Hepatic stellate cell (primary cell): ENCODE measurements around the gene LARP4B.

ENCODE experiments used
- DNase-seq: peaks from one replicate; pipeline ENCODE4 v3.0.0; 2011; ENCODE audit warnings: low spot score

The LARP4B gene

DNA sequence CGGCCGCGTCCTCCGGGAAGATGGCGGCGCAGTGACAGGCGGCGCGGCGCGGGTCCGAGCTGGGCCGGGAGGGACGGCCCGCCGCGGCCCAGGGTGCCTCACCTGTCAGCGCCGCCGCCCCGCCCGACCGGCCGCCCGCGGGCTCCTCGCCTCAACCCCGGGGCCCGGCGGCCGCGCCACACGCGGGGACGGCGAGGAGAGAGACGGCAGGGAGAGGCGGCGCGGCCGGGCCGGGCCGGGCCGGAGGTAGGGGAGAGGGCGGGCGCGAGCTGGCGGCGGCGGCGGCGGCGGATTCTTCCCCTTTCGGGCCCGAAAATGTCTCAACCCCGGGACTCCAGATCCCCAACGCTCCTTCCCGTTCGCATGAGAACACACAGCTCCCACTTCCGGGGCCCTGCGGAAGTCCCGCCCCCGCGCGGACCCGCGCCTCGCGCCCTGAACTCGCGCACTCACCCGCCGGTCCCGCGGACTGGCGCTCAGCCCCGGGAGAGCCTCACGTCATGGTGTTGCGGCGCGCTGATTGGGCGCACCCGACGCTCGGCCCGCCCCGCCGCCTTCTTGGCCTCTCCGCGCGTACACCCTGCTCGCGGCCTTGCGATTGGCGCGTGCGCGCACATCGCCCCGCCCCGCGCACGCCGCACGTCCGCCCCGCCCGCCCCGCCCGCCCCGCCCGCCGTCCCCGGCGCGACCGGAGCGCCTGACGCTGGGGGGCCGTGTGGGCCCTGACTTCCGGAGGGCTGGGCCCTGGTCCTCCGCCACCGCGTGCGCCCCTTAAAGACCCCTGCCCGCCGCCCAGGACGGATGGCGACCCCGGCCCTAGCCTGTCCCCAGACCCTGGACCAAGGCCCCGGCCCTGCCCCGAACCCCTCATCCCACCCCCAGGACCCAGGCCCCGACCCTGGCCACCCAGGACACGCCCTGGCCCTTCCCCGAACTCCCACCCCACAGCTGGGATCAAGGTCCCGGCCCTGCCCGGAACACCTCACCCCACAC is at the start of gene LARP4B:
Gene LARP4B (minus strand): TSS at position 380 of the 993 bp plus-strand sequence. CDS start 45,984 bp downstream, outside the sequence.
- DNase-seq, result peak; percentile 99

DNA sequence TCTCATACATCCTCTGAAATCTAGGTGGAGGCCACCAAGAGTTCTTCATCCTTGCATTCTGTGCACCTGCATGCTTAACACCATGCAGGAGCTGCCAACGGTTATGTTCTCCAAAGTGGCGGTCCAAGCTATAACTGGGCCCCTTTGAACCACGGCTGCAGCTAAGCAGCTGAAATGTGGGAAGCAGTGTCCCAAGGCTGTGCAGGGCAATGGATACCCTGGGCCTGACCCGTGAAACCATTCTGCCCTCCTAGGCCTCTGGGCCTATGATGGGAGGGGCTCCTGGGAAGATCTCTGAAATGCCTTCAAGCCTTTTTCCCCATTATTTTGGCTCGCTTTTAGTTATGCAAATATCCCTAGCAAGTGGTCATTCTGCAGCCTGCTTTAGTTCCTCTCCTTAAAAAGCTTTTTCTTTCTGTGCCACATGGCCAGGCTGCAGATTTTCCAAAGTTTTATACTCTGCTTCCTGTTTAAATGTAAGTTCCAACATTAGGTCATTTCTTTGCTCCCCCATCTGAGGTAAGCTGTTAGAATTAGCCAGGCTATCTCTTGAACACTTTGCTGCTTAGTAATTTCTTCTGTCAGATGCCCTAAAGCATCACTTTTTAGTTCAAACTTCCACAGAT is 49.1 kb upstream of the LARP4B start:
- no peak for DNase-seq

DNA sequence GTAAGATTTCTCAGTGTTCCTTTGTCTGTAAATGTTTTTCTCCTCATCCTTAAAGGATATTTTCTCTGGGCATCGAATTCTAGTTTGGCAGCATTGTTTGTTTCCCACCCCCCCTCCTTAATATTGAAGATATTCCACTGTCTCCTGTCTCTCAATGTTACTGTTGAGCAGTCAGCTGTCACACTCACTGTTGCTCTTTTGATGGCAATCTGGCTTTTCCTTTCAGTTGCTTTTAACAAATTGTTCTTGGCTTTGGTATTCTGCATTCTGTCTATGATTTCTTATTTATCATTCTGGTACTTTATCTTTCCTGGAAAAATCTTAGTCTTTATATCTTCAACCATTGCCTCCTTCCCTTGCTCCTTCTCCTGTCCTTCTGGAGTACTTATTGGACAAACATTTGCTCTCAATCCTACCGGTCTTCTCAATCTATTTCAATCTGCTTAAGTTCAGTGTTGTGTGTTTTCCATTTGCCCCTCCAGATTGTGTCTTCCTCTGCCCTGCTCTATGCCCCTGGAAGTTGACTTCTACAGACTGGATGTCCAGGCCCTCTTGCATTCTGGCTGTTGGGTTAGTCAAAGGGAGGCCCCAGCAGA is 47.4 kb upstream of the LARP4B start:
- no peak for DNase-seq

- DNase-seq, result no peak
Measured at GRCh38 chr10:976316-976715, 44.8 kb upstream of the LARP4B start.

- no peak for DNase-seq
Measured at GRCh38 chr10:974785-975074, 43.2 kb upstream of the LARP4B start.

DNA sequence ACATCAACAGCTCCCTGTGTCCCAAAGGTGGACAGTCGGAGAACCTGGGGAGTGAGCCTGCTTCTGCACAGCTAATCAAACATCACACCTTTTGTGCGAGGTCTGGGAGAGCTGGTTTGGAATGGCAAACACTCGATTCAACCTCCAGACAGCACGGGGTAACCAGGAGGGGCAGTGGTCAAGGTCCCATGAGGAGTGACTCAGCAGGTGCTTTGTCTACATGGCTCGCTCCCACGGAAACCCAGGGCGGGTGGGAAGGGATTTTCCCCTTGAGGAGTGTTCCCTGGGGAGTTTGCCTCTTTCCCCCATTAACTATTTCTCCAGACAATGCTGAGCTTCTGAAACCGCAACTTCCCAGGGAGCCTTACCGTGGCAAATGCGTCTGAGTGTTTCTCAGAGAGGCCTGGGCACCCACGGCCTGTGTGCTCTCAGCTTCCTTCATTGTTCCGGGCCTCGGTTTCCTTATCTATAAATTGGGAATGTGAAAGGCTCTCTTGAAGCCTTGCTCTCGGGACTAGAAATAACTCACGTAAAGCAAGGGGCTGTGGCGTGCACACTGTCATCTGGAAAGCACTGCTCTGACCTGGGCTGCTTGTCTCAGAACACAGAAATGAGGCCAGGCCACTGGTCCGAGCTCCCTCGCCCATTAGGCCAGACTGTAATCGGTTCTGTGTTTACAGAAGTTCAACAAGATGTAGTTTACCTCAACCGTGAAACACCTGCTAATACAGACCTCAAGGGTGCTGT is 42.7 kb upstream of the LARP4B start:
- no peak for DNase-seq

- no peak for DNase-seq
Measured at GRCh38 chr10:972763-973162, 41.3 kb upstream of the LARP4B start.

- no peak for DNase-seq
Measured at GRCh38 chr10:971613-972012, 40.1 kb upstream of the LARP4B start.

GRCh38 chr10:971150-971542 is 39.6 kb upstream of the LARP4B start:
- no peak for DNase-seq

GRCh38 chr10:970311-971149 is 39.0 kb upstream of the LARP4B start:
- DNase-seq, result peak; percentile 34

DNA sequence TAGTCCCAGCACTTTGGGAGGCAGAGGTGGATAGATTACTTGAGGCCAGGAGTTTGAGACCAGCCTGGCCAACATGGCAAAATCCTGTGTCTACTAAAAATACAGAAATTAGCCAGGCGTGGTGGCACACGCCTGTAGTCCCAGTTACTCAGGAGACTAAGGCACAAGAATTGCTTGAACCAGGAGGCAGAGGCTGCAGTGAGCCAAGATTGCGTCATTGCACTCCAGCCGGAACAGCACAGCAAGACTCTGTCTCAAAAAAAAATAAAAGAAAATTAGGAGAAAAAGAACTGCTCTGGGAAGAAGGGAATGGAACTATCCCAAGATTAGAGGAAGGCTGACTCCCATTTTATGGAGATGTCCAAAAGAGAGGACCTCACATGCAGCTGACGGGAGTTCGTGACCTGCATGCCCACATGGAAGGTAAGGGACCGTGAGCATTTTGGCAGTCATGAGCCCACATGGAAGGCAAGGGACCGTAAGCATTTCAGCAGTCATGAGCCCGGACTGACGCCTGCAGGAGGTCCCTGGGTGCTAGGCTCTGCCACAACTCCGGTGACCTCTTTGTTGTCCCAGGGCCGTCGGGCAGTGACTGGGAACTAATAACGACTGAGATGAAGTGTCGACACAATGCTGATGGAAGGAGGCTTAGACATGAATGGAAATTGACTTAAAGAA is 38.1 kb upstream of the LARP4B start:
- no peak for DNase-seq

- no peak for DNase-seq
Measured at GRCh38 chr10:968546-969199, 37.2 kb upstream of the LARP4B start.

DNA sequence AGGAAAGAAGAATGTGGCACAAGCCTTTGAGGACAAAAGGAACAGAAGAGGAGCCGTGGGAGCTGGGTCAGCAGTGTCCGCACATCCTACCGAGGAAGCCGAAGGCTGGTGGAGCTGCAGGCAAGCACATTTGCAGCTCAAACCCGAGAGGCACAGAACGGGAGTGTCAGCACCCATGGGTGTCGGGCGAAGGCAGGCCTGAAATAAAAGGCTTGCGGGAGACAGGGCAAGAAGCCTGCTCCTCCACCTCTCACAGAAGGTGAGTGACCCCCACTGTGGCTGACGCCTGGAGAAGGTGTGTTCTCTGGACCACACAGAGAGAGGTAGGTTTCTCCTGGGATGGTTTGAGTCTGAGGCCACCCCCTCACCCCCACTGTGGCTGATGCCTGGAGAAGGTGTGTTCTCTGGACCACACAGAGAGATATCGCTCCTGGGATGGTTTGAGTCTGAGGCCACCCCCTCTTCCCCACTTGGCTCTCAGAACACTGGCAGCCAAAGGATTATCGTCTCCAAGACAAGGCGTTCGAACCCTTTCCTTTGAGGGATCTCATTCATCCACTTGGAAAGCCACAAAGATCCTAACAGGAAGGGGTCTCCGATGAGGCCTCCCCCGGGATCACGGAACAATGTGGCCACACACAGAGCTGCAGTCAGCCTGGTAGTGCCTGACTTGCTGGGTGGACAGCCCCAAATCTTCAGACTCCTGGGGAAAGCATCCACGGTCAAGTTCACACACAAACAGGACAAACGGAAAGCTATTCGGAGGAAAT is 35.1 kb upstream of the LARP4B start:
- no peak for DNase-seq

DNA sequence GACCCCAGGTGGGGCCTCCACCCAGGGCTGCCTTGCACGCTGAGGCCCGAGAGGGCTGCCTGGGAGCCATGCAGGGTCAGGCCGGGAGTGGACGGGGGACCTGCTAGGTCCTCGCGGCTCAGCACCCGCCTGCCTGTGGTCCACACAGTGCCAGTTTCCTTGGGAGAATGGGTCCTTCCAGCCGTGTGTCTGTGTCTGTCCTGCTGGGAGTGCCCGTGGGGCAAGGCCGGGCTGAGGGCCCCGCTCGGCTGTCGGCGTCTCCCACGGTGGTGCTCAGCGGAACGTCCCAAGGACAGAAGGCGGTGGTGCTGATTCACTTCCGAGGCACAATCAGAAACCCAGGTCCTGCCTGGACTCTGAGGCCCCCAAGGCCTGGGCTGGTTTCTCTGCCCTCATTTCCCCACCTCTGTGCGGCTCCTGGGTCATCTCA is 33.5 kb upstream of the LARP4B start:
- DNase-seq, result no peak

DNA sequence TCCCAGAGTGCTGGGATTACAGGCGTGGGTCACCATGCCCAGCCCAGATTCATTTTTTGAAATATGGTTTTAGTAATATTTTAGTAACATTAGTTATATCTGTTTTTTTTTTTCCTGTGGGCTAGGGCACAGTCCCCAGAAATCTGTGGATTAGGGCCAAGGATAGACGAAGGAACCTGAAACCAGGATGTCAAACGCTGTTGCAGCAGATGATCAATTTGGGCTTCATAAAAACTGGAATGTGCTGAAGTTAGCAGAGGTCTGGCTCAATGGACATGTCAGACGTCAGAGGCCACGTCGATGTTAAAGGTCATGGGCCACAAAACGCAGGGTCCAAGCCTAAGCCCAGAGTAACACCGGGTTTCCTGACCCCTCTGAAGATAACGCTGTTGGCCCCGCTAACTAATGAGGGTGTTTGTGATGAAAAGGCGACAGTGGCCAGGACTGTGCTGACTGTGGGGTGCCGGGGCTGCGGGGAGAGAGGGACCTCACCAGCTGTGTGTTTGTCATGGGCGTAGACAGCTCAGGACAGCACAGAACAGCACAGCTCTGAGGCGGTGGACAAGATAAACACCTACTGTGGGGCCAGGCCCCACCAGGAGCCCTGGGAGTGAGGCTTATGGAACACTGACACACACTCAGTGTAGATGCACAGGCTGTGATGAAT is 32.9 kb upstream of the LARP4B start:
- peak; percentile 44 for DNase-seq

DNA sequence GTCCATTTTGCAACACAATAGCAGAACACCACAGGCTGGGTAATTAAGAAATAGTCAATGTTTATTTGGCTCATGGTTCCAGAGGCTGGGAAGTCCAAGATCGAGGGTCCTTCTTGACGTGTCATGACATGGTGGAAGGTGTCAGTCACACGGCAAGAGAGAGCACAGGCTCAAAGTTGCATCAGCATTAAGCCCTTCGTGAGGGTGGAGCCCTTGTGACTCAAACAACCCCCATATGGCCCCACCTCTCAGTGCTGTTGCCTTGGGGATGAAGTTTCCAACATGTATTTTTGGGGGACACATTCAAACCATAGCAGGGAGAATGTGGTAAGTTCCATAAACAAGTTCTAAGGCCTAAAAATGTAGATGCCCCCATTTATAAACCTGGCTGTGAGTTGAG is 32.1 kb upstream of the LARP4B start:
- no peak for DNase-seq

DNA sequence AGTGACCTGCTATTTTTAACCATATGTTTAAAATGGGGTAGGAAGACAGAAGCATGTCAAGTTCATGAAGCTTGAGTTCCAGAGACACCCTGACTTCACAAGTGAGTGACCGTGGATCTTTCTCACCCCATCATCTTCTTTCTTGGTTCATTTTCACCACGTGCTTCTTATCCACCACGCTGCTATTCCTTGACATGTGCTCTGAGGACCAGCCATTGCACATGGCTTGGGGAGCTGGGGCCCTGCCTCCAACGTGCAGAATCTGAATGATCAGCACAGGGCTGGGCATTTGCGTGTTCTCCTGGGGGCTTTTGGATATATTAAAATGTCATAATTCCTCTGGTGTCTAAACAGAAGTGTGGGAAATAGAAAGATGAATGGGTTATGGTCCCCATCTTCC is 31.7 kb upstream of the LARP4B start:
- no peak for DNase-seq

- DNase-seq, result no peak
Measured at GRCh38 chr10:962342-962741, 30.8 kb upstream of the LARP4B start.

- DNase-seq, result no peak
Measured at GRCh38 chr10:958856-959255, 27.4 kb upstream of the LARP4B start.
